Stimulated activated CD8-positive, alpha-beta memory T cell treated with anti-CD3 and anti-CD28 coated beads, Interleukin-7, amount 100 ng/mL, for 24 hours (primary cell): ENCODE measurements around the gene MRPL42.
A peak's percentile ranks its signal among the peaks of the same experiment; 100 is the strongest.

ENCODE experiments used
- DNase-seq: peaks from one replicate; pipeline ENCODE4 v3.0.0-alpha.2; 2020; ENCODE audit warnings: low read depth

MRPL42 gene

GRCh38 chr12:93500201-93500600 is 32.9 kb downstream of the MRPL42 start:
- DNase-seq, result no peak

DNA sequence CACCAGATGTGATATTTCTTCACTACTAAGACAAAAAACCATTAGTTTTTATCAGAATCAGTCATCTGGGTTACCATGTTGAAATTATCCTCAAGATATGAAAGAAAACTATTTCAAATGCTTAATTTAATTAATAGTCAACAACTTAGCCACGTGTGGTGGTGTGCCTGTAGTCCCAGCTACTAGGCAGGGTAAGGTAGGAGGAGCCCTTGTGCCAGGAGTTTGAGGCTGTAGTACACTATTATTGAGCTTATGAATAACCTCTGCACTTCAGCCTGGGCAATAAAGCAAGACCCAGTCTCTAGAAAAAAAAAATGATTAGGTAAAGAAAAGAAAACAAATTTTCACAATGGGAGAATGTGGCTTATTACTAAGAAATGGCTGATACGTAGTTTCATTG is 33.4 kb downstream of the MRPL42 start:
- no peak for DNase-seq

GRCh38 chr12:93502802-93503623 is 35.7 kb downstream of the MRPL42 start:
- DNase-seq, result peak; percentile 24

DNA sequence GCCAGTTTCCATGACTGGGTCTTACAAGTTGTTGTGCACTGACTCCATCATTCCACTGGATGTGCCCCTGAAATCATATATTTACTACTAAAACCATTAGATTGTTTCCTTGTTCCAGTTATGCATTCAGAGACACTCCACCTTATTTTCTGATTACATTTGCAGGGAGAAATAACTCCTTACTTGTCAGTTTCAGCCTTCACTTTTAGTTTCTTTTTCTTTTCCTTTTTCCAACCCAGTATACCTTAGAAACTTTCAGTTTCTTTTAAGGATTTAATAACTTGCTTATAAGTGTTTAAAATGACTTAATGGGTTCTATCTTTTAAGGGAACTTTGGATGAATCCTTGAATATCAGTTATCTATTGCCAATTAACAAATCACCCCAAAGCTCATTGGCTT is 39.9 kb downstream of the MRPL42 start:
- DNase-seq, result no peak

- no peak for DNase-seq
These were observed 42.2 kb downstream of the MRPL42 start for GRCh38 chr12:93509506-93509905.

- DNase-seq, result no peak
These were observed 47.5 kb downstream of the MRPL42 start for GRCh38 chr12:93514853-93515252.

DNA sequence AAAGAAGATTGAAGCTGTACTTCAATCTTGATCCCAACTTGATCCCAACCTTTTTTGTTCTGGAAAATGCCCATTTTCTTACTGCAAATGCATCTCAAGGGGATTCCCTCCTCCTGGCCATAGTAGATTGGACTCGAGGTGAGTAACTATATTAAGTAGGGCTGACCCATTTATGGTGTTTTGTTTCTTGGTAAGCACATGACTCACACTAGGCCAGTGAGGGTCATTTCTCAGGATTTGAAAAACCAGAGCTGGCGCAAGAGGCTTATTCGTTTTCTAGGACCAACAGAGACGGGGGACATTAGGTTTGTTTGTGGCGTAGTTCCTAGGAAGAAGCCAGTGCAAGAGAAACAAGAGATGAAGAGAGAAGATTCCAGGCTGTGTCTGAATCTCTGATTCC is 51.4 kb downstream of the MRPL42 start:
- DNase-seq, result no peak

- no peak for DNase-seq
These were observed 52.5 kb downstream of the MRPL42 start for GRCh38 chr12:93519859-93520258.

DNA sequence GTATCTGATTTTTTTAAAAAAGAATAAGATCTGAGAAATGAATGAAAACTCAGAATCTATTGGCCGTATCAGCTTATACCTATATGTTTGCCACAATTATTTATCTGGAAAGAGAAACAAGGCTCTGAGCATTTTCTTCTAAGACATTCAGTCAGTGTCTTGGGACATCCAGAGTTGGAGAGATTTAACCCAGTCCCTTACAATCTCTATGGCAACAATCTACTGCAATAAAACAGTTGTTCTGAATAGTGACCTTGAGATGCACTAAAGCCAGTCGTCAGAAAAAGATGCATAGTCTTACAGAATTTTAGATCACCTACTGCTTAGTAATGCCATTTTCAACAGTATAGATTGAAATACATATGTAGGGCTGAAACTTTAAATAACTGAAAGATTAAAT is 53.1 kb downstream of the MRPL42 start:
- DNase-seq, result no peak

GRCh38 chr12:93521225-93522080 is 54.1 kb downstream of the MRPL42 start:
- no peak for DNase-seq

- no peak for DNase-seq
These were observed 57.2 kb downstream of the MRPL42 start for GRCh38 chr12:93524386-93525133.

DNA sequence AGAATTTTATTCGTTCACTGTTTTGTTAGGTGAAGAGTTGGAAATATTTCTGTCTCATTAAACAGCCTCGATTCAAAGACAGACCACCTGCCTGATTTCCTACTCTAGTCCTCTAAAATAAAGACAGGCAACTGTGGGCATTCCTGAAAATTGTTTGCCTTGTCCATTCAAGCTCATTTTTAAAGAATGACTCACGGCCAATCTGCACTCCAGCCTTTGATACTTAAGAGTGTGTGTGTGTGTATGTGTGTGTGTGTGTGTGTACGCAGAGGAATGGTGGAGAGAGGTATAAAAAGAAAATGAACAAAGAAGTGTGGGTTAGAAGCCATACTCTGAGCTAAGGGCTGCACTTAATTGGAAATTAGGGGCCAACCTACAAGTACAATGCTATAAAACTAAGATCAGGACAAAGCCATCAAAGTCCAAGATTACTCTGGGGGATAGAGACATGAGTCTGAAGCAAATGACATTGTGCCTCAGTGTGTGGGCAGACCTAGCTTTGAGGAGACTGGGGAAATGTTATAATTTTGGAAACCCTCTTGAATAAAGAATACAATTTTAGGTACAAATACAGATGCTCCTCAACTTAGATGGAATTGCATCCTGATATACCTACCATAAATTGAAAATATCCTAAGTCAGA is 59.6 kb downstream of the MRPL42 start:
- DNase-seq, result no peak

DNA sequence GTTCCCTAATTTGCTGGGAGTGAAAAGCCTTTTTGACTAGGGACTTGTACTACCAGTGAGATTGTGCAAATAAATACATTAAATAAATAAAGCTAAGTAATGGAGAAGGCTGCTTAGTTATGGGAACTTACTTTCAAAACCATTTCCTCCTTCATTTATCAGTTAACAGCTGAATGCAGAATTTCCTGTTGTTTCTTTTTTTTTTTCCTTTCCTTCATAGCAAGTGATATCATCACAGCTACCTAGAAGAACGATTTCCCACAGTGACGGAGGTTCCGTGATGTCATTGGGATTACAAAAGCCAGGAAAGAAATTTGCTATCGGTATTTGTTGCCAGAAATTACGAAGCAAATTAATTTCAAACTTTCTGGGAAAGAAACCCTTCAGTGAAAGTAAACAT is 63.0 kb downstream of the MRPL42 start:
- no peak for DNase-seq

DNA sequence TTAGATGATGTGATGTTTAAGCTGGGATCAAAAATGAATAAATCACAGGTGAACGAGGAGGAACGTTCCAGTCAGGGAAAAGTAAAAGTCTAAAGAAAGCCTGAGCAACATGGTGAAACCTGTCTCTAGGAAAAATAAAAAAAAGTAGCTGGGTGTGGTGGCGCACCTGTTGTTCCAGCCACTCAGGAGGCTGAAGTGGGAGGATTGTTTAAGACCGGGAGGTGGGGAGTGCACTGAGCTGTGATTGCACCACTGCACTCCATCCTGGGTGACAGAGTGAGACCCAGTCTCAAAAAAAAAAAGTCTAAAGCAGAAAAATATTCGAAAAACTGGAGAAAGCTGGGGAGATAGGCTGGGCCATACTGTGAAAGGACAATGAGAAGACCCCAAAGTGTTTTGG is 66.0 kb downstream of the MRPL42 start:
- no peak for DNase-seq

GRCh38 chr12:93536111-93536765 is 68.9 kb downstream of the MRPL42 start:
- no peak for DNase-seq

DNA sequence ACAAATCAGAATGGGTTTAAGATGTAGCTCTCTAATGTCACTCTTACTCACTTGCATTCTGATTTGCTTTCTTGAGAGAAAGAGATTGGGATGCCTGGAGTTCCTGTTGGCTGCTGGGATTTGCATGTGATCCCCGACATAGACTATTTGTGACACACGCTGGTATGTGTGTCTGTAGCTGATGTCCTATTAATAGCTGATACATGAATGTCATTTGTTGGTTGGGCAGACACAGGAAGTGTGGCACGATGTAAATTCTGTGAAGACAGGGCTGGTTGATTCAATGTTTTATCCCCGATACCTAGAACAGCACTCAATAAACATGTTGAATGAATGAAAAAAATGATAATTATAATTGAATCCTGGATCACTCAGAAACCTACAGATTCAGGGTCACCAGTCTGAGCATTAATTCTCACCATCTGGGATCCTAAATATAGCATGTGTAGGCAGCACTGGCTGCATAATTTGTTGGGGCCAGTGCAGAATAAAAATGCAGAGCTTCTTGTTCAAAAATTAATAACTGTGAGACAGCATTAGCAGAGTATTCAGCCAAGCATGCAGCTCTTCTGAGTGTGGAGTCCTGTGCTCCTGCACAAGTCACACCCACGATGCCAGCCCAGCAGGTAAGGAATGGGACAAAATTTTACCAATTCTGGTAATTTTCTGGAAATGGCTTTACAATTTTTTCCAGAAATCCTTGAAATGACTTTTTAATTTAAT is 69.6 kb downstream of the MRPL42 start:
- DNase-seq, result no peak

DNA sequence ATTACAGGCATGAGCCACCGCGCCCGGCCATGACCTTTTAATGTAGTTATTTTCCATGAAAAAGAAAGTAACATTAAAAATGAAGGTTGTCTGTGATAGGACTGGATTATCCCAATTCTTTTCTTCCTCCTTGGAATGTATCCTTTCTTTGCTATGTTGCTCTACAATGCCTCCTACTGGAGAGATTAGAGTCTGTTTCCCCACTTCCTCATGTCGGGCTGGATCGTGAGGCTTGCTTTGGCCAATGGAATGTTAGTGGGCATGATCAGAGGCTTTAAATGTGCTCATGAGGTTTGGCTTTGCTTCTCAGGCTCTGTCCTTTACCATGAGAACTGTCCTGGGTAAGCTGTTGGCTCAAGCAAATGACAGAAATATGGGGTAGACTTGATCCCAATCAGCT is 70.5 kb downstream of the MRPL42 start:
- DNase-seq, result no peak

GRCh38 chr12:93539821-93540220 is 72.5 kb downstream of the MRPL42 start:
- no peak for DNase-seq

- no peak for DNase-seq
These were observed 73.2 kb downstream of the MRPL42 start for GRCh38 chr12:93540466-93540865.

DNA sequence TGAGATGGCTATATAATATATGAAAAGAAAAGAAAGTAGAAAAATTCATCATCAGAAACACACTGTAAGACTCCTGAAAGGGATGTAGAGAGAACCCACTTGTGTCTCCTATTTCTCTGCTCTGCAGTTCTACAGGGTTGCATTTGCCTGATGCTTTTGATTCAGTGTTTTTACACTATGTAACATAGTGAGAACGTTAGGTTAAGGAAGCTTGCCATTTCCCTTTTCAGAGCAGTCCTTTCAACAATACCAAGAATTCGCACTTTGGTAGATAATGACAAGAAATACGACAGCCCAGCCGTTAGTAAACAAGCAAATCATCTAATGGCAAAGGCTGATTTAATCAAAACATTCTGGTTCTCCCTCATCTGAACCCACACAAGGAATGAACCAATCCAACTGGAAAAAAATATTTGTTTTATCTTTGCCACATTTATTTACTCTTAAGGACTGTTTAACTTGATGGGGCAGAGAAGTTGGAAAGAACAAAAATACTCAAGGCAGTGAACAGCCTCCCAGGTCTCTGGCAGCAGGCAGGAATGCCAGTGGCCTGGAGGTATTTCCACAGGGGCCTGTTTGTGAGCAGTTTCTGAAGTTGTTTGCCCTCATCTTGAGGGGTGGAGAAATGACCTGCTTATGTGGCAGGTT is 74.4 kb downstream of the MRPL42 start:
- DNase-seq, result no peak
